ENCODE measurements around the gene TMIE.
"Not testable (repeated sequence)": the region's sequence is repeated elsewhere in the genome, so short reads cannot be mapped to it uniquely, and the experiment has no call there.

TMIE gene

DNA sequence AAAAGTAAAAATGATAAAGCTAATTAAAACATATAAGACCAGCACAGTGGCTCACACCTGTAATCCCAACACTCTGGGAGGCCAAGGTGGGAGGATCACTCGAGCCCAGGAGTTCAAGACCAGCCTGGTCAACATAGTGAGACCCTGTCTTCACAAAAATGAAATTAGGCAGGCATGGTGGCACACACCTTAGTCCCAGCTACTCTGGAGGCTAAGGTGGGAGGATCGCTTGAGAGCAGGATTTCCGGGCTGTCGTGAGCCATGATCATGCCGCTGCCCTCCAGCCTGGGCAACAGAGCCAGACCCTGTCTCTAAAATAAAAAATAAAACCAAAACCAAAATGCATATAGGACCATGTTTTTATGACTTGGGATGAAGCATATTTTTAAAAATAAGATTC, 21.3 kb downstream of the TMIE start:
- DNase-seq (ENCODE audit: low read depth, low spot score), result no peak

DNA sequence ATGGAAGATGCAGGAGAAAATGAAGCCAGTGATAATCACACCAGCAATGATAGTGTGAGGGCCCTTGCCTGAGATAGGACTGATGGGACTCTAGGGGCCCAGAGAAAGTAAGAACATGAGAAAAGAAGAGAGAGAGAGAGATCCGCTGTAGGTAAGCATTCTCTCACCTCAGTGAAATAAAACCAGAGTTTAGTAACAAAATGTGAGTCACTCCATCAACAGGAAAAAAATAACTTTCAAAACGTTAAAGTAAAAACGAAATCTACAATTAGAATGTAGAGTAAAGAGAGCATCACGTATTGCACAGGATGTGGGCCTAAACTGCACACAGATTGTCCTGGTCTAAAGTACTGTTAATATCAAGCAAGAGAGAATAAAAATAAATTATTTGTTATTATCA, 23.2 kb downstream of the TMIE start:
- DNase-seq (ENCODE audit: low read depth, low spot score), result no peak

GRCh38 chr3:46725621-46726314, 24.6 kb downstream of the TMIE start:
- no peak for DNase-seq (ENCODE audit: low read depth, low spot score)

DNA sequence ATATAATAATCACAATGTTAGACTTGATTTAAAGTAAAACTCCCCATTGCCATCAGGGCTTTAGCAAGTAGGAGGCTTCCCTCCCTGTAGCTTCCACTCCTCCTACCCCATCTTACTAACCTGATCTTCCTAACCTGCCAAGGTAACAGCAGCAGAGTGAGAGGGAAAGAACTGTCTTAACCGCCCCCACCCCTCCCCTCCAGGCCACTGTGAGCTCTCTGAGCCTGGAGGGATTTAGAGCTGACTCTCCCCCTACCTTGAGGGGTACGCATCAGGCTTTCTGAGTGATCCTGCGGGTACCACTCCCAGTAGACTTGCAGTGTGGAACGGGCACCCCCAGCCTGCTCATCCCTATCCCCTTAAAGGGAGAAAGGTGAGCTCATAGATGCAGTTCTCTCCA, 27.8 kb downstream of the TMIE start:
- no peak for DNase-seq (ENCODE audit: low read depth, low spot score)

GRCh38 chr3:46730819-46731218, 29.6 kb downstream of the TMIE start:
- DNase-seq (ENCODE audit: low read depth, low spot score), result no peak

DNA sequence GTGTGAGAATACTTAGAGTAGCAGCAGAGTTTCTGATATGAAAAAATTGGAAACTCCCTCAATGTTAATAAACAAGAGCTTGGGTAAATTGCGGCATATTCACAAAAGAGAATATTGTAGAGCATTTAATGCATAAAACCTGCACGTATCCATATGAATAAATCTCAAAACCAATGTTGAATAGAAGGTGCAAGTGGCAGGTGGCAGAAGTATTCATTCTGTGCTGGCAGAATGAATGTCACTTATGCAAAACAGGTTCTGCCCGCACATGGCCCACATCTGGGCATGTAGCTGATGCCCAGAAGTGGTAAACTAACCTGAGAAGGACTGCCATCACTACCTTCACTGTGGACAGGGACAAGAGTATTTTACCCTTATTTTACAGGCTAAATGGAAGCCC, 30.6 kb downstream of the TMIE start:
- no peak for DNase-seq (ENCODE audit: low read depth, low spot score)

GRCh38 chr3:46733026-46733800, 32.0 kb downstream of the TMIE start:
- no peak for DNase-seq (ENCODE audit: low read depth, low spot score)

DNA sequence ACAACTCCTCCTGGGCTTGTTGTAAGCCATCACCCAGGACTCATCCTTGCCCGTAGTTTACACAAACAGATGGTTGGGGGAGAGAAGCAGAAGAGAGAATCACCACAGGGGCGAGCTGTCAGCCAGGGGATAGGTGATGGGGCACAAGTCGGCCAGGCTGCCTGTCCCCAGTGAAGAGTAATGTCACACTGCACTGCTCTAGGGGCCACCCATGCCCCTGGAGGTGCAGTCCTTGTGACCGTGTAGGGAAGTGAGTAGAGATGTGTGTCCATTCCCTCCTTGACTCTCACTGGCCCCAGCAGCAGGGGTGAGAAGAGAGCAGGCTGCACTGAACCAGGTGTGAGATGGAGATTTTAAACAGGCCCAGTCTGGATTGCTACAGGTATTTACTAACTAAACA, 33.6 kb downstream of the TMIE start:
- DNase-seq (ENCODE audit: low read depth, low spot score), result no peak

DNA sequence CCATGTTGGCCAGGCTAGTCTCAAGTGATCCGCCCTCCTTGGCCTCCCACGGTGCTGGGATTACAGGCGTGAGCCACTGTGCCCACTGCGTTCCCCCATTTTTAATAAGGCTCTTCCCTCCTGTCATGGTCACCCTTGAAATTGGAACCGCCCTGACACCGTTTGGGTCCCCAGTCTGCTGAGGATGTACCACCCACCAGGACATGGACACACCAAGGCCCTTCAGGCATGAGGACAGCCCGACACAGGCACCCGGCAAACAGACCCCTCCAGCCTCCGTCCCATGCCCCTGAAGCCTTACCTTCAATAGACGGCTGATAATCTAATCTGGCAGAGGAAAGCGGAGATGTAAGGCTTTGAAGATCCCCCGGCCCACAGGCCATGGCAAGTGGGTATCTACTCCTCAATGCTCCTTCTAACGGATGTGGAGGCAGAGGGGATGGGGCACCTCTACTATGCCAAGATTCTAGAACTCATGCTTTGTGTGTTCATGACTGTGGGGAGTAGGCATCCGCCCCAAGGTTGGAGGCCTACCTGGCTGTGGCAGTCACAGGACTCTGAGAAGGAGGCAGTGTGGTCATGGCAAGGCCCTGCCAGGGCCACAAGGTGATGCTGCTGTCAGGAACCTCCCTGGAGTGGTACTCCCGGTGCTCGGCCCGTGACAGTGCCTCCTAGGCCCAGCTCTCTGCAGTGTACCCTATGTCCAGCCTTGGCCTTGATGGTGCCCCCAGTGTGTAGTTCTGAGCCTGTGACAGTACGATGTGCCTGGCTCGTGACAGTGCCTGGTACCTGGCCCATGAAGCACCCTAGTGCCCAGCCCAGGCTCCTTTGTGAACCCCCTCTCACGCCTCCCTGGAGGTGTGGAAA, 35.0 kb downstream of the TMIE start:
- no peak for DNase-seq (ENCODE audit: low read depth, low spot score)

GRCh38 chr3:46737329-46737731, 36.1 kb downstream of the TMIE start:
- DNase-seq (ENCODE audit: low read depth, low spot score), result no peak

DNA sequence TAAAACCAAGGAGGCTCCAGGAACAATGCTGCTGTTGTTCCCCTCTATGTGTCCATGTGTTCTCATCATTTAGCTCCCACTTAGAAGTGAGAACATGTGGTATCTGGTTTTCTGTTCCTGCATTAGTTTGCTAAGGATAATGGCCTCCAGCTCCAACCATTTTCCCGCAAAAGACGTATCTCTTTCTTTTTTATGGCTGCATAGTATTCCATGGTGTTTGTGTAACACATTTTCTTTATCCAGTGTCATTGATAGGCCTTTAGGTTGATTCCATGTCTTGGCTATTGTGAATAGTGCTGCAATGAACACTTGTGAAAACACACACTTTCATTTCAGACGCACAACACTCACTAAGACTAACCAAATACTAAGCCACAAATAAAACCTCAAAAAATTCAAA, 38.4 kb downstream of the TMIE start:
- not testable (repeated sequence) for DNase-seq (ENCODE audit: low read depth, low spot score)

DNA sequence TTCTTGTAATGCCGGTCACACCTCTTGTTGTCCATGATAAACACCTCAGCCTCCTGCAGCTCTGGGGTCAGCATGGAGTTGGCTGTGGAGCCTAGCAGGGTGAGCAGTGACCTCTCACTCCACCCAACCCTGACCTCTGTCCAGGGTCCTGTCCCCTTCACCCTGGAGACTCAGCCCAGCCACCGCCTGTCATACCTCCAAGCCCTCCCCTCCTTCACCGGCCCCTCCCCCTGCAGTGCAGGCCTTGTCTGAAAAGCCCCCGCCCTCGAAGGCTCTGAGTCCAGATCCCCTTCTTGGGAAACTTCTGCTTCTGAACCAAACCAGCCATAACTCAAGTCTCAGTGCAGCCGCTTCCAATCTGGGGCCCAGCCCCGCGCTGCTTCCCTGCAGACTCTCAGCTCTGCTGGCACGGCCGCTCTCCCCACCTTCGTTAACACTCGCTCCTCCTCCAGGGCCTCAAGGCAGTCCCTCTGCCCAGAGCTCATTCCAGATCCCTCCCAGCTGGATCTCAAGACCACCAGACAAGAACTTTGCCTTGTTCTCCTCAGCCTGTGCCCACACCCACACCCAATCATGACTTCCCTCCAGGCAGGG, 41.9 kb downstream of the TMIE start:
- no peak for DNase-seq (ENCODE audit: low read depth, low spot score)

DNA sequence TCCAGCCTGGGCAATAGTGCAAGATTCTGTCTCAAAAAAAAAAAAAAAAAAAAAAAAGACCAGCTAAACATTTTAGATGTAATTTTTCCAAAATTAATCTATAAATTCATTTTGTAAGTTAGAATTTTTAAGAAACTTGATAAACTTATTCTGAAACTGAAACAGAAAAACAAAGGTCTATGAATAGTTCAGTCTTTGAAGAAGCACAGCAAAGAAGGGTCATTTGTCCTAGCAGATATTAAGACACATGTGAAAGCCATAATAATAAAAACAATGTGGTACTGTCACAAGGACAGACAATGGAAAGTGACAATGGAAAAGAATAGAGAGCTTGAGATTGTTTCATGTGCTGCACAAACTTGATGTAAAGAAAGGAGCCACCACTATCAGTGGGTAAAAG, 45.5 kb downstream of the TMIE start:
- DNase-seq (ENCODE audit: low read depth, low spot score), result no peak

GRCh38 chr3:46748170-46748569, 47.0 kb downstream of the TMIE start:
- DNase-seq (ENCODE audit: low read depth, low spot score), result no peak

GRCh38 chr3:46749129-46749528, 47.9 kb downstream of the TMIE start:
- no peak for DNase-seq (ENCODE audit: low read depth, low spot score)

GRCh38 chr3:46750555-46751038, 49.4 kb downstream of the TMIE start:
- no peak for DNase-seq (ENCODE audit: low read depth, low spot score)

DNA sequence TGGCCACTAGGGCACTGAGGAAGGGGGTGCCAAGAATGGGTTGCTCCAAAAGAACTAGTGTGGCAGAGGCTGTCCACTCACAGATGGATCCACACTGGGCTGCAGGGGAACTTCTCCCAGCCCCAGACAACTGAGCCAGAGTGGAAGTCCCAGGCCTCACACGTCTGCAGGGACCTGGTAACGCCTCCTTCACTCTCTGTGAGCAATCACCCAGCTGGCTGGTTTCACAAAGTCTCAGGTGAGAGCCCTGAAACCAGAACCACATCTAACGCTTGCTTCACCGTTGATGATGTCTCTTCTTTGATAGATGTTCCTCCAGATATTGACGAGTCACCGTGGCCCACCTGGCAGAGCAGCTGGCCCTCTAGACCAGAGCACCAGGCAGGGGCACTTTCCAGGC, 51.9 kb downstream of the TMIE start:
- not testable (repeated sequence) for DNase-seq (ENCODE audit: low read depth, low spot score)

DNA sequence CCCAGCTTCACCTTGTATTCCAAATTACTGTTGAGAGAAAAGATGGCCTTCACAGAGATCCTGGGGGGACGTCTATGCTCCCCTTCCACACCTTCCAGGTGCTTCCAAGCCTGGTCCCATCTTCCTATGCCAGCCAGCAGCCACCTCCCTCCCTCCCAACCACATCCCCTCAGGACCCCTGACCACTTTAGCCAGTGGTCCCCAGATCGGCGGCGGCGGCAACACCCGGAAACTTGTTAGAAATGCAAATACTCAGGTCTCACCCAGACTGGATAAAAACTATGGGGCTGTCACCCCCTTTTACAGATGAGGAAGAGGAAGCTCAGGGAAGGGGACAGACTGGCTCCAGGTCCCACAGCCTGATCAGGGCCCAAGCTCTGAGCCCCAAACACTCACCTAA, 54.5 kb downstream of the TMIE start:
- DNase-seq (ENCODE audit: low read depth, low spot score), result no peak

DNA sequence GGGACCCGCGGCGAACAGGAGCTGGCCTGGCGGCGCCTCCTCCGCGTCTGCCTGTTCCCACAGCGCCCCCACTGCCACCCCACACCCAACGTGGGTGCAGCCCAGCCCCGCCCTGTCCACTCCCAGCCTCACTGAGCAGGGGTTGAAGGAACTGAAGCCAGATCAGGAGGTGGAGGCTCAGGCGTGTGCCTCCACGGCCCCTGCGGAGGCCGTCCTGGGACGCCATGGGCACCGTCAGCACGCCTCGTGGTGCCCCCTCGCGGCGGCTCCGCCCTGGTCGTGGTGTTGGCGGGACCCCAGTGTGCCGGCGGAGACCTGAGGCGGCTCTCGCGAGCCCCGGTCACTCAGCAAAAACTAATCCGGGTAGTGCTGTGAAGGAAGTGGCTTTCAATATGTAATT, 55.5 kb downstream of the TMIE start:
- DNase-seq (ENCODE audit: low read depth, low spot score), result no peak

DNA sequence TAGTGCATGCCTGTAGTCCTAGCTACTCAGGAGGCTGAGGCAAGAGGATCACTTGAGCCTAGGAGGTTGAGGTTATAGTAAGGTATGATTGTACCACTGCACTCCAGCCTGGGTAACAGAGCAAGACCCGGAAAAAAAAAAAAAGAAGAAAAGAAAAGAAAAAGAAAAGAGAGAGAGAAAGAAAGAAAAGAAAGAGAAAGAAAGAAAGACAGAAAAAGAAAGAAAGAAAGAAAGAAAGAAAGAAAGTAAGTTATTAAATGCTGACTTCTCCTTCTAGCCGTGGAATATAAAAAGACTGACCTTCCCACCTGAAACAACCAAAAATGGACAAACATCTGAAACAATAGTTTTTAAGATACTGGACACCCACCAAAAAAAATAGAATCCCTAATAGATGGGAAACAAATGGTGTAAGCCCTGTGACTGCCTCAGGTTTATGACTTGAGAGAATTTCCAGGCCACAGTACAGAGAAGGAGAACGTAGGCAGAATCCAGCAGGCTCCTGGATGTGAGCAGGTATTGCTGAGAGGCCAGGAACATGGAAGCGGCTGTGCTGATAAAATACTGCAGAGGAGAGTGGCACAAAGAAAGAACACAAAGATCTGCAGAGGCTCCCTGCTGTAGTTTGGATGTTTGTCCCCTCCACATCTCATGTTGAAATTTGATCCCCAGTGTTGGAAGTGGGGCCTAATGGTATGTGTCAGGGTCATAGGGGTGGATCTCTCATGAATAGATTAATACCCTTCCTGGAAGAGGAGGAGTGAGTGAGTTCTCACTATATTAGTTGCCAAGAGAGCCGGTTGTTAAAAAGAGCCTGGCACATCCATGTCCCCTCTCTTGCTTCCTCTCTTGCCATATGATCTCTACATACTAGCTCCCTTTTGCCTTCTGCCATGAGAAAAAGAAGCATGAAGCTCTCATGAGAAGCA, 58.3 kb downstream of the TMIE start:
- no peak for DNase-seq (ENCODE audit: low read depth, low spot score)

All from activated CD4-positive, CD25-positive, alpha-beta regulatory T cell treated with anti-CD3 and anti-CD28 coated beads, Interleukin-2, amount 50 U/mL, for 16 hours (primary cell).